Testis (tissue), 2 donors: Measurements from ENCODE around the gene CRIM1.

Source experiments
- CTCF ChIP-seq, 3 experiments: fragments of 450-650 bp in 2 of 3; fragments of 200-600 bp in 1 of 3; sonication (generic) in 1 of 3; IDR thresholded peaks; one replicate each; pipeline ENCODE4 v1.5.1; 2016 to 2019; ENCODE audit warnings: antibody characterized with exemption in 3 of 3, mild to moderate bottlenecking in 2 of 3, moderate library complexity in 1 of 3
- POLR2A ChIP-seq: fragments of 450-650 bp; IDR thresholded peaks from one replicate; pipeline ENCODE4 v1.6.1; 2017; ENCODE audit warnings: antibody characterized with exemption, mild to moderate bottlenecking, moderate library complexity

GRCh38 chr2:36584148-36584794 is 228.7 kb downstream of the CRIM1 start:
- TF ChIP-seq CTCF (IDR thresholded peaks at IDR 0.05), result no peak
- no peak for TF ChIP-seq POLR2A
